ENCODE results near the gene SDSL. TPM values are rescaled to one million over a fixed set of nuclear protein-coding genes. Genes with fewer than 3 reads are reported as not detected.

The SDSL gene
- total RNA-seq, 1 donor from 2014 or later = 1.6 TPM

GRCh38 chr12:113469224-113469948, 47.2 kb downstream of the SDSL start:
- no peak for DNase-seq

DNA sequence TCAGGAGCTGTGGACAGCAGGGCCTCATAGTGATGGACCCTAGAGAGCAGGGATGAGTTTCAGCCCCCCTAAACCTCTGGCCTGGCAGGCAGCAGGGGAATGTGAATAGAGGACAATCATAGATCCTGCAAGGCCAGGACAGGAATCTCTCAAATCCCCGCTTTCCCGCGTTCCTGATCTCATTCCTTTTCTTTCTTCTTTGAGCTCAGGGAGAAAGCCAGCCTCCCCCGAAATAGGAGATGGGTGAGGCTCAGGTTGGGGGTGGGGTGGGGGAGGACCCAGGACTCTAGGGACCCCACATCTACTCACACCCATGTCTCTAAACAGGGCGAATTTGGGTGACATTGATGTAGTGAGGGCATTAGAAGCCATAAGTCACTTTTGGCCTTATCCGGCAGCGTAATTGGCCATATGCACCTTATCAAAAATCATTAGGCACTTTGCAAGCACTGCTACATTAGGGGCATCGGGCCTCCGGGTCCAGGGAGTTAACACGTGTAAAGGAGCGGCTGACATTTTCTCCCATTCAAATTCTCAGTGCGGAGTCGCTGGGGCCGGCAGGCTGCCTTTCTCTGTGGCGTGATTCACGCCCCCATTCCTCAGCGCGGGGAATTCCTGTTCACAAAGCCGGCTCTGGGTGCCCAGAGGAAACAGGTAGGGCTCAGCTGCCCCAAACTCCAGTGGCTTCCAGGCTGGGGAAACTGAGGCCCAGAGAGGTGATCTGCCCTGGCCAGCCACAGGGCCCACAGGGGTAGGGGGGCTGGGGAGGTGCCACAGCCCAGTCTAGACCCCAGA, 48.0 kb downstream of the SDSL start:
- DNase-seq = no peak

DNA sequence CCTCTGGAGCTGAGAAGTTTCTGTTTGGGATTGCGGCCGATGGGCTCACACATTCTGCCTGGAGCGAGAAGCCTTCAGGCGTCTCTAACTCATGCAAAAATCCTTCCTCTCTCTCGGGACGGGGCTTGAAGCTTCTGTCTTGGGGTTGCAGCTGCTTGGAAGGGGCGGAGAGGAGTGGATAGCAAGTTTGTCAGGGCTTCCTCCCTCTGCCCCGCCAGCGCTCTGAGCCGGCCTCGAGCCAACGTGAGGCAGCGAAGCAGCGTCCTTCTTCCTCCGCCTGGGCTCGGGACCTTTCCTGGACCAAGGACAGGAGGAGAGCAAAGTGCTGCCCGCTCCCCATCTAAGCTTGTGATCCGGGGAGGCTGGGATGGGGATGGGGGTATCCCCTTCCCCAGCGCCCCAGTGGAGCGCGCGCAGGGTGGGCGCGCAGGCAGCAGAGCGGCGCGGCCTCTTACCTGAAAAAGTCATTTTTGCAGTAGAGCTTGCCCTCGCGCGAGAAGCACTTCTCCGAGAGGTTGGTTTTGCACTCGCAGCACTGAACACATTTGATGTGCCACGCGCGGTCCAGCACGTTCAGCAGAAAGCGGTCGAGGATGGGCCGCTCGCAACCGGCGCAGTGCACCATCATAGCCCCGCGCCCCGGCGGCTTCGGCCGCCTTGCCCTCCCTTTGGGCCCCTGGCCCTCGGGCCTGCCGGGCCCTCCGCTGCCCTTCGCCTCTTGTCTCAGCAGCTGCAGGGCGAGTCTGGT, 48.9 kb downstream of the SDSL start:
- no peak for DNase-seq

DNA sequence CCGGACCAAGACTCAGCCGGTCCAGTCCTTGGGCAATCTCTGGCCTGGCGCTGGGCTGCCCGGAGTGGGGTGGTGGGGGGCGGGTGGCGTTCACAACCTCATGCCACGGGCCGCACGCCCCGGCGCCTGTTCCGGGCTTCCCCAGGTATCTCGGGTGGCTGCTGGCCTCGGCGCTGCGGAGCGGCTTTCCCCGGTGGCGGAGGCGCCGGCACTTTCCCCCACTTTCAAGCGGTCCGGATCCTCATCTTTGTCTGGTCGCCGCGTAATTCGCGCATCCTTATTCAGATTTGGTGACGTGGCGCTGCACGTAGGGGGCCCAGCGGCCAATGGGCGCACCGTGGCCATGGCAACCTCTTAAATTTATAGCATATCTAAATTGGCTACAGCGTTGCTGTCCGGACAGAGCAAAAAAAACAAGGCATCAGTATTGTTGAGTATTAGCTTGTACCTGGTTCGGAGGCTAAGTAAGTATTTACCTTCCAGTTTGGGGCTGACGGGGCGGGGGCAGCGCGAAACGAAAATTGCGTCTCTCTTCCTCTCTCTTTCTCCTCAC, 49.5 kb downstream of the SDSL start, which contains the start of gene LHX5:
Gene LHX5 (minus strand): TSS at position 253 of the 553 bp plus-strand sequence. CDS start 373 bp downstream, outside the sequence.
- no peak for DNase-seq

GRCh38 chr12:113472191-113473121, 50.3 kb downstream of the SDSL start:
- no peak for DNase-seq

- DNase-seq = no peak
Measured at GRCh38 chr12:113473400-113473799, 51.2 kb downstream of the SDSL start.

DNA sequence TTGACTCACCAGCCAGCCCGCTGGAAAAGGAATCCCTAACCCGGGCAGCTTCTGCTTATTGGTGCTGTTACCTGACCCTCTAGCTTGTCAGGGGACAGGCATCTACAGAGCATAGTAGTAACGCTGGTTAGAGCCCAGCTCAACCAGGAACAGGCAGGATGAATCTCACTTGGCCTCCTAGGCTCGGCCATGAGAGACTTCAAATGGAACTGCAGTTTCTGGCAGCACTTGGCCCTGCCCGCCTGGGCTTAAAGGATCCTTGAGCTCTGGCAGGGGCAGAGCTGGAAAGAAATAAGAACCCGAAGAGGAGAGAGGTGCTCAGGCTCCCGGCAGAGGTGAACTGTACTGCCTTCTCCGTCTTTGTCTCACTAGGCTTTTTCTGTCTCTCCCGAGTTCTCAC, 51.8 kb downstream of the SDSL start:
- no peak for DNase-seq

GRCh38 chr12:113474635-113475436, 52.7 kb downstream of the SDSL start:
- no peak for DNase-seq

DNA sequence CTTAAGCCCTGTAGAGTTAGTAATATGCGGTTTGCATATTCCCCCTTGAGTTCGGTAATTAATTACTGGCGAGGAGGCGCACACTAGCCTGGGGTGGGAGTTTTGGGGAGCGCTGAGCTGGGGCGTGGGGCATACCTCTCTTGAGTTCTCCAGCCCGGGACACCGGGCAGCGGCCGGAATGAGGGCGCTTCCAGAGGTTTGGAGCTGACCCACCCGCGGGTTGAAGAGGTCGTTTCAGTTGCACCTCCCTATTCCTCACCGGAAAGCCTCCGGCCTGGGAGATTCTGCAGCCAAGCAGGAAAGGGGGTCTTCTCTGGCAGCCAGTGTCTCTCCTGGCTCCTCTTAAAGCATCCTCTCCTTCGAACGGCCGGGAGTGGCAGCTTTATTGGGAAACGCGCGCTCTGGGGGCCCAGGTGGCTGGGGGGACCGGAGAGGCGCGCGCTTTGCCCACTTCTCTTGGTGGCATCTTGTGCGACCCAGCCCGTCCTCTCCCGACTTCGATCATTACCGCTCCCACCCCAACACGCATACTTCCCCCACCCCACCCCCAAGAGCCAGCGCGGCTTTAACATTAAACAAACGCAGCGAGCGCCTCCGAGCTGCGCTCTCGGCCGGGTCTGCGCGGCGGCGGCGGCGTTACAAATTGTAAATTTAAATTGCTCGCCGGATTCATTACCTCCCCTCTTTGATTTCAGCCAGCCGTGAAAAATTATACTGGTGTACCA, 53.4 kb downstream of the SDSL start:
- DNase-seq = no peak

DNA sequence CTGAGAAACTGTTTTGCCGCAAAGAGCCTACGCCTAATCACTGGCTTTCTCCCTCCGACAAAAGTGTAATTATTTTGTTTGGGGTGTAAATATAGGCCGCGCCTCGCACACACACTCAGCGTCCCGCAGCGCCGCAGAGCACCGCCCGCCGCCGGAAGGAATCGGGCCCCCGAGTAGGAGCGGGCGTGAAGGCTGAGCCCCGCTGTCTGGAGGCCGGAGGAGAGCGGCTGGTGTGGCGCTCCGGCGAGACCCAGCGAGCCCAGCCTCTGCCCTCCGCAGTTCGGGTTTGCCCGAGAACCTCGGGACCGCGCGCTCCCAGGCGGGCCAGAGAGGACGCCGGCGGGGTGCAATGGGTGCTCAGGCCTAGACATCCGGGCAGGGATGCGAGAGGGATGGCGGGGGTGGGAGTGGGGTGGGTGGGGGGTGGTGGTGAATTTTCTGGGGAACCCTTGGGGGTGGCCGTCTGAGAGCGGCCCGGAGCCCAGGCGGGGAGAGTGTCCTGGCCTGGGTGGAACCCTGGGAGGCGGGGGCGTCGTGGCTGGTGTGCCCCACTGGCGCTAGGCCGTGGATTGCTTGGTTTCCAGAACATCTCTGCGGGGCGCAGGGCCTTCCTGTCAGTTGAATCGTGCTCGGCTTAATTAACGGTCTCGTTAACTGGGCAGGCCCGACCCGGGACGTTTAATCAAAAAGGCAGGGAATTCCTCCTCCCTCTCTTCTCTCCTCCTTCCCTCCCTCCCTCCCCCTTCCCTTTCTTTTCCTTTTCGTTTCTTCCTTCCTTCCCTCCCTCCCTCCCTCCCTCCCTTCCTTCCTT, 54.2 kb downstream of the SDSL start:
- DNase-seq = no peak

DNA sequence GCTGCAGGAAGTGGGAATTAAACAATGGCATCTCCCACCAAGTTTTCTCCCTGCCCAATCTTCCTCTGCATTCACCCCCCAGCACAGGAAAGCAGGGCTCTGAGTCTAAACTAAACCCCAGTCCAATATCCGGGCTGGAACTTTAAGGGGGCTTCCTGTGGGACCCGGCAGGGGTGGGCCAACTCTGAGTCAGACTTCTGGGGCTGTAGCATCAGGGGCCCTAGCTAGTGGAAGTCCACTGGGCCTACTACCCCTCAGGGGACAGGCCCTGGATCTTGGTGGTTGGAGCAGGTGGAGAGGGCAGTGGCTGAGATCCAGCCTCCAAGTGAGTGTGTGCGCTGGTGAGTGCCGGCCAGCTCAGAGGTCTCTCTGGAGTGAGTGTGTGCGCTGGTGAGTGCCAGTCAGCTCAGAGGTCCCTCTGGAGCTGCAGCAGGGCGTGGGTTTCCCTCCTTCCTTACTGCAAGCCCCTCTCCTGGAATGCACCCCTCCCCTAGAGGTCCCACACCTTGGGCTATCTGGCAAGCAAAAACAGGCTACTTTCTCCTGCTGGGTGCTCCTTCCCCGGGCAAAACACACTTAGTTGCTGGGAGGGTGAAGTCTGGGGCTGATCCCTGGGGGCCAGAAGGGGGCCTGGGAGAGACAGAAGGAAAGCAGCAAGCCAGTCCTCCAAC, 55.1 kb downstream of the SDSL start:
- DNase-seq = no peak

DNA sequence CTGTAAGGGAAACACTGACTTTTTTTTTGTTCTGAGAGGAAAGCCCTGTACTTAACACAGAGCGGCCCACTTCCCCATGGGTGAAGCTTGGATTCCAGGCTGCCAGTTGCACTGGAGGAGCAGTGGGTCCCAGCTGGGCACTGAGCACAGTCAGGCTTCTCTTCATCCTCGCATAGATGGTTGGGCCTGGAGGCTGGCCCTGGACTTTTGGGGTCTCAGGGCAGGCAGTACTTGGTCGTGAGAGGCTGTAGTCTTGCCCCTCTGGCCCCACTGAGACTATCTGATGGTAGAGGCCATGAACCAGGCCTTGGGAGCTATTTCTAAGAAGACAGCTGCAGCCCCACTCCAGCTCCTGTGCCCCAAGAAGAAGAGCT, 55.6 kb downstream of the SDSL start:
- no peak for DNase-seq

GRCh38 chr12:113478351-113479011, 56.3 kb downstream of the SDSL start:
- no peak for DNase-seq

DNA sequence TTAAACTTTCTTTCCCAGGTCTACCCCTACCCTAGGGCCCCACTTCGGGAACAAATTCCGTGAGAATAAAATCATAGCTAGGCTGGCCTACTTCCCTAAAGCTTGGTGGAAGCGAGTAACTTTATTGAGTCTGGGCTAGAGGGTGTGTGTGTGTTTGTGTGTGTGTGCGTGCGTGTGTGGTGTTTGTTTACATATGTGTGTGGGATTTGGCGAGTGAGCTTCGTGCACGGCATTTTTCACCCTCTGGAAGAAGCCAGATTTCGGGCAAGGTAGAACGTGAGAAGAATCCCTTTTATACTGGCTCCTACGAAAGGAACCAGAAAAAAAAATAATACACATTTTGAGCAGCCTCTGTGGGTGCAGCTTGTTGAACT, 57.0 kb downstream of the SDSL start:
- DNase-seq = no peak

DNA sequence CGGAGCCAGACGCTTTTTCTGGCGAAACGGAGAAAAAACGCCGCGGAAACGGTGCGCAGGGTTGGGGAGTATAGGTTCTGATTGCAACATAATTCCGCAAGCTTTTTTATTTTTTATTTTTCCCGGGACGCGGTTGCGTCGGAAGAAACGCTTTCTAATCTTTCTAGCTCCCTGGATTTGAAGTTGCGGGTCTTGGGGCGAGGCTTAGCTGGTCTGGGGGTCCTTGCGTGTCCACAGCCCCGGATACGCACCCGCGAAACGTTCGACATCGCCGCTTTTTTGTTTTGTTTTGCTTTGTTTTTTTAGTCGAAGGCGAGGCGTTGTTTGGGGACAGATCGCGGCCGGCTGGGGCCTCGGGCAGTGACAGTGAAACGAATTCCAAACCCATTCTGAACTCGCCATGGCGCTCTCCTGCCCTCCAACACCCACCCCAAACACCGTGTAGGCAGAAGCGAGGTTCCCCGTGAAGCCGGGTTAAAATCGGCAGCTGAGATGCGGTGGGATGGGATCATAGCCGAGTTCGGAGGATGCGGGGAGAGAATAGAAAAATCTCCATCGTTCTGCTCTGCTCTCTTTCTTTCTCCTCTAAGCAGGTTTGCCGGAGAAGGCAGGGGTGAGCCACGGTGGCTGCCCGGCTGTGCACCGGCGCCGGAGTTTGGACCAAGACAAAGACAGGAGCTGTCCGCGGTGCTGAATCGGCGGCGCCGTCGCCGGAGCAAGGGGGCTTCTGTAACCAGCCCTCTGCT, 57.6 kb downstream of the SDSL start:
- no peak for DNase-seq

DNA sequence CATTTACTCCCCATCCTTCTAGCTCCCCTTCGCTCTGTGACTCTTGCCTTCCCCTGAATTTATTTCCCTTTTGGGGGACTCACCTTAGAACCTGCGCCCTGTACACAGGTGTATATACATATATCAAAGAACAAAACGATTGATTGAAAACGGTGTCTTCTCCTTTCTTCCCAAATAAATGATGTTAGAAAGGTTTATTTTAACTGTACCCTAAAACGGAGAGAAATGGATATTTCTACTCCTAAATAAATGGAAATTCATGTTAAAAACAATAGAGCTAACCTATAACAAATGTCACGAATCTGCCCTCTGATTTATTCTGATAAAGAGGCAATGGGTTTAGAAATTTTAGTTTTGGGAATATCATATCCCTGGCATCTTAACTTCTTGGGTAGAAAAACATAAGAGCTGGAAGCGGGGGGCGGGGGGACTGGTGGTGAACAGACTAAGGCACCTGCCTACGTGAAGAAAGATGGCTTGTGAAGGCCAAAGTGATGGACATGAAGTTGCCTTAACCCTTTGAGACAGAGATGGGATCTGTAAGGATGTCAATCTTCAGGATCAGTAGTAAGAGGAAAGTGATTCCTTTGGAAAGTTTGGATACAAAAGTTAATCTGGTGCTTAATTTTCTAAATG, 58.3 kb downstream of the SDSL start:
- DNase-seq = no peak

GRCh38 chr12:113482334-113482733, 60.2 kb downstream of the SDSL start:
- DNase-seq = no peak

All from occipital lobe (tissue), 2 donors.